HEK293 (cell line): ENCODE data around the gene RALY.

Experiments used
- ATF2 ChIP-seq: fragments of 450-650 bp; formaldehyde crosslinking; IDR thresholded peaks from 2 replicates; pipeline ENCODE4 v1.5.1; 2016; ENCODE audit warnings: missing biosample characterization, missing genetic modification characterization, low read depth
- CTCF ChIP-seq: fragments of 450-650 bp; formaldehyde crosslinking; IDR thresholded peaks from 2 replicates; pipeline ENCODE4 v1.5.1; 2016; ENCODE audit warnings: missing biosample characterization, missing genetic modification characterization
- ZNF639 ChIP-seq: fragments of 450-650 bp; formaldehyde crosslinking; IDR thresholded peaks from 2 replicates; pipeline ENCODE4 v1.5.1; 2016; ENCODE audit warnings: missing biosample characterization, missing genetic modification characterization
- ZNF704 ChIP-seq: fragments of 450-650 bp; formaldehyde crosslinking; IDR thresholded peaks from 2 replicates; pipeline ENCODE4 v1.5.1; 2016; ENCODE audit warnings: missing biosample characterization, missing genetic modification characterization

- no peak for TF ChIP-seq CTCF
- no peak for TF ChIP-seq ATF2
- TF ChIP-seq ZNF704 (tag by site-specific recombination), result no peak
- TF ChIP-seq ZNF639 (tag by site-specific recombination), result no peak
These were observed 129.6 kb downstream of the RALY start for GRCh38 chr20:34123309-34123708.
